ENCODE results near the gene TBC1D3G. TPM values are rescaled to one million over a fixed set of nuclear protein-coding genes. Genes with fewer than 3 reads are reported as not detected.
"Not testable (repeated sequence)": the region's sequence is repeated elsewhere in the genome, so short reads cannot be mapped to it uniquely, and the experiment has no call there.

TBC1D3G gene
- total and polyA plus RNA-seq, 2 of the 4 experiments (the other 2 are of a cell fraction) = not detected

- in situ Hi-C loops (cut with MboI; ENCODE audit: low sequenced_read_pairs); H3K14ac ChIP-seq (replicated peaks; ENCODE audit: low read depth, low read length); H3K23ac ChIP-seq (ENCODE audit: low read depth, low read length); H3K79me1 ChIP-seq (ENCODE audit: low read depth in 1 of 2, low read length in 2 of 2); ATAC-seq (ENCODE audit: low read depth); H3K4me3 ChIP-seq (ENCODE audit: insufficient read depth, low read depth, low read length); H4K20me1 ChIP-seq (ENCODE audit: insufficient read depth, low read length); H2BK15ac ChIP-seq (ENCODE audit: low read depth, low read length); H3K27me3 ChIP-seq (ENCODE audit: control insufficient read depth, insufficient read depth, low read length); H3K18ac ChIP-seq (ENCODE audit: low read depth, low read length); CTCF ChIA-PET; H2AFZ ChIP-seq (replicated peaks; ENCODE audit: low read length, poor library complexity); H3K9ac ChIP-seq (ENCODE audit: low read depth, low read length); H3K4me1 ChIP-seq (ENCODE audit: control insufficient read depth, insufficient read depth, low read length); H2AK9ac ChIP-seq (replicated peaks; ENCODE audit: low read depth, low read length, poor library complexity); dilution Hi-C loops (cut with HindIII; ENCODE audit: low sequenced_read_pairs, unreplicated experiment); H2AK5ac ChIP-seq (ENCODE audit: low read depth, low read length); H3K9me3 ChIP-seq (ENCODE audit: control insufficient read depth, insufficient read depth, low read length); H3K36me3 ChIP-seq (ENCODE audit: control insufficient read depth, insufficient read depth, low read length); H3K4ac ChIP-seq (ENCODE audit: low read depth, low read length); H4K8ac ChIP-seq (ENCODE audit: low read depth in 2 of 2, low read length in 2 of 2); H3K56ac ChIP-seq (ENCODE audit: extremely low read depth, insufficient read depth, low read length); H3K27ac ChIP-seq (ENCODE audit: insufficient read depth, low read length); H2BK20ac ChIP-seq (ENCODE audit: low read depth, low read length); POLR2A ChIA-PET (ENCODE audit: unreplicated experiment); BruUV-seq (replicated peaks); H3K4me2 ChIP-seq (ENCODE audit: low read depth, low read length); H4K5ac ChIP-seq (ENCODE audit: low read depth, low read length); H2BK120ac ChIP-seq (ENCODE audit: low read depth, low read length); H3K9me1 ChIP-seq (ENCODE audit: insufficient read depth, low read length); H4K91ac ChIP-seq (ENCODE audit: insufficient read depth, low read depth, low read length); intact Hi-C loops (cut with micrococcal nuclease); H2BK5ac ChIP-seq (ENCODE audit: low read depth, low read length, poor library complexity, severe bottlenecking); DNase-seq: not testable (repeated sequence)
- no CpG with 5 or more reads among the region's 5 CpGs for WGBS, 2 experiments (ENCODE audit: extremely low coverage in 2 of 2, insufficient read length in 1 of 2)
Observed at GRCh38 chr17:36284219-36284618, 39.5 kb upstream of the TBC1D3G start.

- H3K9me3 ChIP-seq (ENCODE audit: control insufficient read depth, insufficient read depth, low read length); H2BK20ac ChIP-seq (ENCODE audit: low read depth, low read length); H3K4me1 ChIP-seq (ENCODE audit: control insufficient read depth, insufficient read depth, low read length); H3K23ac ChIP-seq (ENCODE audit: low read depth, low read length); H3K27me3 ChIP-seq (ENCODE audit: control insufficient read depth, insufficient read depth, low read length); H4K20me1 ChIP-seq (ENCODE audit: insufficient read depth, low read length); H3K14ac ChIP-seq (replicated peaks; ENCODE audit: low read depth, low read length); DNase-seq; POLR2A ChIA-PET (ENCODE audit: unreplicated experiment); H3K4me3 ChIP-seq (ENCODE audit: insufficient read depth, low read depth, low read length); H4K5ac ChIP-seq (ENCODE audit: low read depth, low read length); H3K4ac ChIP-seq (ENCODE audit: low read depth, low read length); H2AK5ac ChIP-seq (ENCODE audit: low read depth, low read length); CTCF ChIA-PET; H4K8ac ChIP-seq (ENCODE audit: low read depth in 2 of 2, low read length in 2 of 2); H3K36me3 ChIP-seq (ENCODE audit: control insufficient read depth, insufficient read depth, low read length); H2BK15ac ChIP-seq (ENCODE audit: low read depth, low read length); H3K56ac ChIP-seq (ENCODE audit: extremely low read depth, insufficient read depth, low read length); BruUV-seq (replicated peaks); H3K9me1 ChIP-seq (ENCODE audit: insufficient read depth, low read length); H3K4me2 ChIP-seq (ENCODE audit: low read depth, low read length); ATAC-seq (ENCODE audit: low read depth); H3K9ac ChIP-seq (ENCODE audit: low read depth, low read length); H3K18ac ChIP-seq (ENCODE audit: low read depth, low read length); in situ Hi-C loops (cut with MboI; ENCODE audit: low sequenced_read_pairs); H3K27ac ChIP-seq (ENCODE audit: insufficient read depth, low read length); H4K91ac ChIP-seq (ENCODE audit: insufficient read depth, low read depth, low read length); H2AFZ ChIP-seq (replicated peaks; ENCODE audit: low read length, poor library complexity); dilution Hi-C loops (cut with HindIII; ENCODE audit: low sequenced_read_pairs, unreplicated experiment); H2BK120ac ChIP-seq (ENCODE audit: low read depth, low read length); intact Hi-C loops (cut with micrococcal nuclease); H2AK9ac ChIP-seq (replicated peaks; ENCODE audit: low read depth, low read length, poor library complexity); H2BK5ac ChIP-seq (ENCODE audit: low read depth, low read length, poor library complexity, severe bottlenecking); H3K79me1 ChIP-seq (ENCODE audit: low read depth in 1 of 2, low read length in 2 of 2): not testable (repeated sequence)
- WGBS, 2 experiments (ENCODE audit: extremely low coverage in 2 of 2, insufficient read length in 1 of 2) = no CpG with 5 or more reads among the region's 2 CpGs
Observed at GRCh38 chr17:36289965-36290612, 33.6 kb upstream of the TBC1D3G start.
